22Rv1 (cell line): ENCODE measurements around the gene PLD5.
A peak's percentile ranks its signal among the peaks of the same experiment; 100 is the strongest.

Source experiments
- H3K27ac ChIP-seq: fragments of 450-650 bp; 2 replicates; pipeline ENCODE4 v1.5.1; 2017
- CTCF ChIP-seq: fragments of 450-650 bp; IDR thresholded peaks from 2 replicates; pipeline ENCODE4 v1.5.1; 2017; ENCODE audit warnings: mild to moderate bottlenecking
- ZFX ChIP-seq: fragments of 450-650 bp; IDR thresholded peaks from 2 replicates; pipeline ENCODE4 v1.6.1; 2017; ENCODE audit warnings: antibody characterized with exemption, borderline replicate concordance

The PLD5 gene

GRCh38 chr1:242242983-242243382, 281.5 kb downstream of the PLD5 start:
- peak overlapping the region; percentile 60 for H3K27ac ChIP-seq
- no peak for TF ChIP-seq ZFX
- TF ChIP-seq CTCF, result no peak

- no peak overlapping the region for H3K27ac ChIP-seq
- TF ChIP-seq CTCF, result no peak
These were observed 282.6 kb downstream of the PLD5 start for GRCh38 chr1:242241936-242242335.

- TF ChIP-seq CTCF (no peak), ZFX (no peak)
- peak overlapping the region; percentile 61 for H3K27ac ChIP-seq
These were observed 283.8 kb downstream of the PLD5 start for GRCh38 chr1:242240691-242241090.

- peak overlapping the region; percentile 61 for H3K27ac ChIP-seq
These were observed 284.4 kb downstream of the PLD5 start for GRCh38 chr1:242240077-242240476.

GRCh38 chr1:242239398-242239797, 285.1 kb downstream of the PLD5 start:
- TF ChIP-seq ZFX (no peak), CTCF (no peak)
- peak overlapping the region; percentile 61 for H3K27ac ChIP-seq

More at GRCh38 chr1:242240077-242240476, 284.4 kb downstream of the PLD5 start:
- TF ChIP-seq ZFX (no peak), CTCF (no peak)

- TF ChIP-seq CTCF (no peak), ZFX (no peak)
- no peak overlapping the region for H3K27ac ChIP-seq
These were observed 287.4 kb downstream of the PLD5 start for GRCh38 chr1:242237051-242237450.

- TF ChIP-seq ZFX (no peak), CTCF (no peak)
- no peak overlapping the region for H3K27ac ChIP-seq
These were observed 295.5 kb downstream of the PLD5 start for GRCh38 chr1:242228991-242229390.
